ENCODE results near the gene NCAPG2. TPM values are rescaled to one million over a fixed set of nuclear protein-coding genes. Genes with fewer than 3 reads are reported as not detected.
A peak's percentile ranks its signal among the peaks of the same experiment; 100 is the strongest.

Gene NCAPG2
- polyA plus RNA-seq, 2 of the 4 experiments (the other 2 are of a cell fraction) = 53.8 to 63.0 TPM

GRCh38 chr7:158664406-158664805 lies 40.2 kb downstream of the NCAPG2 start:
- ATAC-seq (no peak), FAIRE-seq (no peak), DNase-seq (ENCODE audit: low read depth in 1 of 2, low spot score in 1 of 2) (no peak)
- 91% methylated on average over 12 of the region's 12 CpGs for WGBS (ENCODE audit: missing lambda C conversion rate)
- no peak overlapping the region for H3K4me2 ChIP-seq
- POLR2A ChIA-PET = no interaction called here
- H3K27ac ChIP-seq = no peak overlapping the region
- H3K4me1 ChIP-seq = no peaks in the 10 kb centered on the region
- H3K9me3 ChIP-seq = no peaks in the 10 kb centered on the region
- no peak for TF ChIP-seq TFCP2L1 (CRISPR knock-in tag; IDR thresholded peaks at IDR 0.05)
- TF ChIP-seq FOSB (CRISPR knock-in tag; IDR thresholded peaks at IDR 0.05) = no peak
- TF ChIP-seq MAZ (IDR thresholded peaks at IDR 0.05; ENCODE audit: borderline replicate concordance, low read depth, low read length) = no peak
- TF ChIP-seq ZFP36 (IDR thresholded peaks at IDR 0.05; ENCODE audit: borderline replicate concordance, partially characterized antibody) = no peak
- no peak for TF ChIP-seq HOXB5 (CRISPR knock-in tag; IDR thresholded peaks at IDR 0.05)
- no peak for TF ChIP-seq BHLHE40 (IDR thresholded peaks at IDR 0.05; ENCODE audit: low read depth, low read length)
- no peak for TF ChIP-seq REST (IDR thresholded peaks at IDR 0.05)
- no peak for TF ChIP-seq RCOR1 (IDR thresholded peaks at IDR 0.05; ENCODE audit: low read depth, low read length)
- TF ChIP-seq MAFK (IDR thresholded peaks at IDR 0.05; ENCODE audit: partially characterized antibody) = no peak
- TF ChIP-seq CHD4 (IDR thresholded peaks at IDR 0.05; ENCODE audit: borderline replicate concordance) = no peak
- no peak for TF ChIP-seq ESRRA (IDR thresholded peaks at IDR 0.05; ENCODE audit: borderline replicate concordance, low read length)
- TF ChIP-seq ATOH8 (CRISPR knock-in tag; IDR thresholded peaks at IDR 0.05; ENCODE audit: low read depth) = no peak
- no peak for TF ChIP-seq SREBF2 (IDR thresholded peaks at IDR 0.05)
- no peak for TF ChIP-seq PBX3 (IDR thresholded peaks at IDR 0.05)
- TF ChIP-seq EHF (CRISPR knock-in tag; IDR thresholded peaks at IDR 0.05) = no peak
- no peak for TF ChIP-seq GATA3 (IDR thresholded peaks at IDR 0.05; ENCODE audit: borderline replicate concordance)
- no peak for TF ChIP-seq NFE2L2 (conservative IDR thresholded peaks at IDR 0.05; ENCODE audit: low read length)
- TF ChIP-seq E2F6 (IDR thresholded peaks at IDR 0.05; ENCODE audit: borderline replicate concordance, low read depth) = no peak
- H3K4me3 ChIP-seq = no peak overlapping the region
- CTCF ChIA-PET = interaction anchor here (1.2 to 1.5 kb wide), 2 partner anchors 14 to 32 kb away, joined by 4 read pairs; no protein-coding TSS in a partner anchor

GRCh38 chr7:158663428-158663741 lies 41.2 kb downstream of the NCAPG2 start:
- no peak for FAIRE-seq
- H3K27ac ChIP-seq = no peak overlapping the region

More at GRCh38 chr7:158663428-158663741, 41.2 kb downstream of the NCAPG2 start:
- no peak for DNase-seq (ENCODE audit: low read depth in 1 of 2, low spot score in 1 of 2)
- ChIA-PET CTCF (interaction anchor here (0.5 to 1.5 kb wide), 3 partner anchors 13 to 33 kb away, joined by 3 to 4 read pairs (median 4); no protein-coding TSS in a partner anchor), POLR2A (no interaction called here)
- Histone ChIP-seq H3K4me1 (no peaks in the 10 kb centered on the region), H3K9me3 (no peaks in the 10 kb centered on the region), H3K4me3 (no peak overlapping the region), H3K4me2 (no peak overlapping the region)
- WGBS (ENCODE audit: missing lambda C conversion rate) = 71% methylated on average over 2 of the region's 2 CpGs
- peak in 1 of 2 experiments; percentile 31; a peak in 2 of 6 replicates for ATAC-seq
- TF ChIP-seq SMC3 (IDR thresholded peaks at IDR 0.05) (no peak), BHLHE40 (IDR thresholded peaks at IDR 0.05; ENCODE audit: low read depth, low read length) (no peak), POLR2AphosphoS2 (conservative IDR thresholded peaks at IDR 0.05; ENCODE audit: low read length) (no peak)
